WTC11 (cell line): ENCODE measurements around the gene TNP2.

Experiments
- CREM ChIP-seq: sonication (generic); formaldehyde crosslinking; IDR thresholded peaks from 2 replicates; pipeline ENCODE4 v1.8.1; 2022; ENCODE audit warnings: mild to moderate bottlenecking, missing genetic modification reagents, moderate library complexity
- CTCF ChIP-seq: fragments of 200-600 bp; IDR thresholded peaks from 2 replicates; pipeline ENCODE4 v1.8.0; 2022; ENCODE audit warnings: antibody characterized with exemption
- NFE2L1 ChIP-seq: sonication (generic); formaldehyde crosslinking; IDR thresholded peaks from 2 replicates; pipeline ENCODE4 v1.8.1; 2023; ENCODE audit warnings: missing genetic modification reagents
- TCF7 ChIP-seq: sonication (generic); formaldehyde crosslinking; IDR thresholded peaks from 2 replicates; pipeline ENCODE4 v1.8.0; 2022; ENCODE audit warnings: mild to moderate bottlenecking, low read depth, missing genetic modification reagents, moderate library complexity
- TEAD4 ChIP-seq: sonication (generic); formaldehyde crosslinking; IDR thresholded peaks from 2 replicates; pipeline ENCODE4 v1.8.0; 2022; ENCODE audit warnings: mild to moderate bottlenecking, missing genetic modification reagents
- ZNF423 ChIP-seq: fragments of 250-450 bp; sonication (Bioruptor Pico); IDR thresholded peaks from 2 replicates; pipeline ENCODE4 v2.1.2; 2022; ENCODE audit warnings: mild to moderate bottlenecking, moderate library complexity
- ZNF532 ChIP-seq: fragments of 250-450 bp; sonication (Bioruptor Pico); IDR thresholded peaks from 2 replicates; pipeline ENCODE4 v1.9.0; 2021; ENCODE audit warnings: mild to moderate bottlenecking, borderline replicate concordance

GRCh38 chr16:11224894-11225676 is 44.0 kb downstream of the TNP2 start:
- TF ChIP-seq TCF7 (CRISPR knock-in tag) (no peak), CREM (CRISPR knock-in tag) (no peak), NFE2L1 (CRISPR knock-in tag) (no peak), CTCF (no peak), ZNF532 (no peak), TEAD4 (CRISPR knock-in tag) (no peak), ZNF423 (CRISPR knock-in tag) (no peak)
